Central memory CD8-positive, alpha-beta T cell (primary cell): ENCODE measurements around the gene RNF138.
A peak's percentile ranks its signal among the peaks of the same experiment; 100 is the strongest.

Source experiments
- ATAC-seq: fragments of 150-1000 bp; cut with Tn5 transposase; replicated peaks from 2 replicates; pipeline ENCODE4 v1.10.0; 2022; ENCODE audit warnings: mild to moderate bottlenecking, moderate FRiP score, moderate number of reproducible peaks; ENCODE audit not compliant: poor library complexity, severe bottlenecking; ENCODE audit errors: extremely low read depth
- DNase-seq, 2 donors: peaks; one replicate each; pipeline ENCODE4 v3.0.0; 2021; ENCODE audit warnings: low spot score in 2 of 2
- H3K27ac Mint-ChIP-seq: one replicate; pipeline ENCODE4 v1.8.0; 2022; ENCODE audit warnings: low read depth, mild to moderate bottlenecking, moderate library complexity, mixed read lengths
- H3K27me3 Mint-ChIP-seq: one replicate; pipeline ENCODE4 v1.8.0; 2022; ENCODE audit warnings: mixed read lengths
- H3K36me3 Mint-ChIP-seq: one replicate; pipeline ENCODE4 v1.8.0; 2022; ENCODE audit warnings: mild to moderate bottlenecking, moderate library complexity, mixed read lengths; ENCODE audit not compliant: insufficient read depth
- H3K4me1 Mint-ChIP-seq: one replicate; pipeline ENCODE4 v1.8.0; 2022; ENCODE audit warnings: mixed read lengths
- H3K4me3 Mint-ChIP-seq: one replicate; pipeline ENCODE4 v1.8.0; 2022; ENCODE audit warnings: mild to moderate bottlenecking, moderate library complexity, mixed read lengths
- H3K9me3 Mint-ChIP-seq: one replicate; pipeline ENCODE4 v1.8.0; 2022; ENCODE audit warnings: mixed read lengths

RNF138 gene

GRCh38 chr18:32111706-32112105, 20.0 kb downstream of the RNF138 start:
- Mint-ChIP-seq H3K4me1 (peaks cover 23% of the 10 kb centered on the region), H3K9me3 (no peaks in the 10 kb centered on the region), H3K27me3 (no peaks in the 10 kb centered on the region), H3K36me3 (peaks cover 50% of the 10 kb centered on the region), H3K27ac (no peak overlapping the region), H3K4me3 (no peak overlapping the region)
- ATAC-seq (no peak), DNase-seq (no peak)

GRCh38 chr18:32112826-32113225, 21.2 kb downstream of the RNF138 start:
- DNase-seq (no peak), ATAC-seq (no peak)
- H3K9me3 Mint-ChIP-seq: no peaks in the 10 kb centered on the region
- H3K27ac Mint-ChIP-seq: no peak overlapping the region
- peaks cover 51% of the 10 kb centered on the region for H3K36me3 Mint-ChIP-seq
- H3K27me3 Mint-ChIP-seq: no peaks in the 10 kb centered on the region
- H3K4me1 Mint-ChIP-seq: peaks cover 26% of the 10 kb centered on the region
- no peak overlapping the region for H3K4me3 Mint-ChIP-seq

- Mint-ChIP-seq H3K36me3 (peaks cover 56% of the 10 kb centered on the region), H3K4me1 (peaks cover 20% of the 10 kb centered on the region), H3K9me3 (no peaks in the 10 kb centered on the region), H3K27me3 (no peaks in the 10 kb centered on the region), H3K4me3 (no peak overlapping the region), H3K27ac (no peak overlapping the region)
- DNase-seq: no peak
- no peak for ATAC-seq
Measured at GRCh38 chr18:32114293-32114942, 22.7 kb downstream of the RNF138 start.

- peaks cover 15% of the 10 kb centered on the region for H3K4me1 Mint-ChIP-seq
- ATAC-seq (no peak), DNase-seq (no peak)
- no peak overlapping the region for H3K27ac Mint-ChIP-seq
- peaks cover 57% of the 10 kb centered on the region for H3K36me3 Mint-ChIP-seq
- H3K4me3 Mint-ChIP-seq: no peak overlapping the region
- H3K9me3 Mint-ChIP-seq: no peaks in the 10 kb centered on the region
- no peaks in the 10 kb centered on the region for H3K27me3 Mint-ChIP-seq
Measured at GRCh38 chr18:32122039-32122438, 30.4 kb downstream of the RNF138 start.

- no peaks in the 10 kb centered on the region for H3K27me3 Mint-ChIP-seq
- H3K4me1 Mint-ChIP-seq: peaks cover 10% of the 10 kb centered on the region
- no peak for ATAC-seq
- DNase-seq: no peak
- no peak overlapping the region for H3K4me3 Mint-ChIP-seq
- H3K27ac Mint-ChIP-seq: no peak overlapping the region
- H3K9me3 Mint-ChIP-seq: no peaks in the 10 kb centered on the region
- peaks cover 48% of the 10 kb centered on the region for H3K36me3 Mint-ChIP-seq
Measured at GRCh38 chr18:32126538-32126937, 34.9 kb downstream of the RNF138 start.

- H3K9me3 Mint-ChIP-seq: no peaks in the 10 kb centered on the region
- H3K4me3 Mint-ChIP-seq: no peak overlapping the region
- DNase-seq (no peak), ATAC-seq (no peak)
- H3K4me1 Mint-ChIP-seq: peaks cover 7% of the 10 kb centered on the region
- no peak overlapping the region for H3K27ac Mint-ChIP-seq
- peaks cover 14% of the 10 kb centered on the region for H3K36me3 Mint-ChIP-seq
- no peaks in the 10 kb centered on the region for H3K27me3 Mint-ChIP-seq
Measured at GRCh38 chr18:32135625-32136024, 44.0 kb downstream of the RNF138 start.

- no peaks in the 10 kb centered on the region for H3K9me3 Mint-ChIP-seq
- H3K27ac Mint-ChIP-seq: peak overlapping the region; percentile 50
- H3K4me3 Mint-ChIP-seq: no peak overlapping the region
- no peak for ATAC-seq
- no peaks in the 10 kb centered on the region for H3K27me3 Mint-ChIP-seq
- H3K36me3 Mint-ChIP-seq: peaks cover 4% of the 10 kb centered on the region
- no peak for DNase-seq
- peaks cover 10% of the 10 kb centered on the region for H3K4me1 Mint-ChIP-seq
Measured at GRCh38 chr18:32138332-32138982, 46.8 kb downstream of the RNF138 start.

GRCh38 chr18:32139835-32140283, 48.2 kb downstream of the RNF138 start:
- ATAC-seq (no peak), DNase-seq (no peak)
- Mint-ChIP-seq H3K27ac (no peak overlapping the region), H3K9me3 (no peaks in the 10 kb centered on the region), H3K4me1 (peaks cover 10% of the 10 kb centered on the region), H3K4me3 (no peak overlapping the region), H3K27me3 (no peaks in the 10 kb centered on the region), H3K36me3 (peaks cover 4% of the 10 kb centered on the region)

GRCh38 chr18:32148185-32148870, 56.7 kb downstream of the RNF138 start:
- no peak overlapping the region for H3K27ac Mint-ChIP-seq
- ATAC-seq: no peak
- no peaks in the 10 kb centered on the region for H3K27me3 Mint-ChIP-seq
- no peak overlapping the region for H3K4me3 Mint-ChIP-seq
- no peaks in the 10 kb centered on the region for H3K36me3 Mint-ChIP-seq
- no peaks in the 10 kb centered on the region for H3K9me3 Mint-ChIP-seq
- DNase-seq: no peak
- H3K4me1 Mint-ChIP-seq: no peaks in the 10 kb centered on the region

- ATAC-seq (no peak), DNase-seq (no peak)
- no peaks in the 10 kb centered on the region for H3K9me3 Mint-ChIP-seq
- no peaks in the 10 kb centered on the region for H3K36me3 Mint-ChIP-seq
- no peak overlapping the region for H3K27ac Mint-ChIP-seq
- H3K4me1 Mint-ChIP-seq: peaks cover 2% of the 10 kb centered on the region
- no peaks in the 10 kb centered on the region for H3K27me3 Mint-ChIP-seq
- H3K4me3 Mint-ChIP-seq: no peak overlapping the region
Measured at GRCh38 chr18:32152705-32153448, 61.2 kb downstream of the RNF138 start.

- peaks cover 7% of the 10 kb centered on the region for H3K4me1 Mint-ChIP-seq
- no peak for ATAC-seq
- no peaks in the 10 kb centered on the region for H3K36me3 Mint-ChIP-seq
- DNase-seq: no peak
- H3K27ac Mint-ChIP-seq: no peak overlapping the region
- no peaks in the 10 kb centered on the region for H3K27me3 Mint-ChIP-seq
- no peak overlapping the region for H3K4me3 Mint-ChIP-seq
- H3K9me3 Mint-ChIP-seq: no peaks in the 10 kb centered on the region
Measured at GRCh38 chr18:32156855-32157254, 65.2 kb downstream of the RNF138 start.

- no peak overlapping the region for H3K27ac Mint-ChIP-seq
- ATAC-seq (no peak), DNase-seq (no peak)
- no peaks in the 10 kb centered on the region for H3K27me3 Mint-ChIP-seq
- no peaks in the 10 kb centered on the region for H3K36me3 Mint-ChIP-seq
- peak overlapping the region; percentile 63 for H3K4me3 Mint-ChIP-seq
- no peaks in the 10 kb centered on the region for H3K9me3 Mint-ChIP-seq
- H3K4me1 Mint-ChIP-seq: peaks cover 7% of the 10 kb centered on the region
Measured at GRCh38 chr18:32157580-32157979, 65.9 kb downstream of the RNF138 start.
